ENCODE measurements around the gene RBM15. TPM values are rescaled to one million over a fixed set of nuclear protein-coding genes. Genes with fewer than 3 reads are reported as not detected.

Gene RBM15
- total RNA-seq, 2 experiments from 2014 or later: 59.1 to 60.2 TPM

- H3K9me3 Mint-ChIP-seq: no peaks in the 10 kb centered on the region
- no peaks in the 10 kb centered on the region for H3K36me3 Mint-ChIP-seq
- no peak overlapping the region for H3K4me3 Mint-ChIP-seq
- H3K27me3 Mint-ChIP-seq: no peaks in the 10 kb centered on the region
- ChIA-PET POLR2A (no interaction called here), CTCF (interaction anchor here (1.3 to 17.3 kb wide), 4 partner anchors 101 to 535 kb away, joined by 3 to 920 read pairs (median 8); partner anchors contain the start of gene KCNC4)
- no peak overlapping the region for H3K27ac Mint-ChIP-seq
- DNase-seq: no peak
- intact Hi-C loops (cut with micrococcal nuclease): no loop called here
- no peaks in the 10 kb centered on the region for H3K4me1 Mint-ChIP-seq (ENCODE audit: low read depth)
Measured at GRCh38 chr1:110309139-110309538, 30.0 kb upstream of the RBM15 start.

DNA sequence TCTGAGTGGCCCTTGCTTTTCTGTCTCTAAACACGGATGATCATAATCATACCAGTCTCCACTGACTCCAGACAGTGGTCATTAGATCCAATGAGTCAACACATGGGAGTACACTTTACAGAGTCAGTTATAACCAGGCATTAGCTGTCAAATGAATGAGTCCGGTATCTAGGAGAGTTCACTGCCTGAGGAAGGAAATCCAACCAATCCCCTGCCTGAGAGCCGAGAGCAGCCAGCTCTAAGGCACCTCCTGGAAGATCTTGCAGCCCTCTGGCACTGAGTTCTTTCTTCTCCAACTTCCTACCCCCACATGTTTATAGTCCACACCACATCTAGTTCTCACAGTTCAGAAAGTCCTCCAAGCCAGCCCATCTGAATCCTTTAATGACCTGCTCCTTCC, 29.4 kb upstream of the RBM15 start:
- Mint-ChIP-seq H3K36me3 (no peaks in the 10 kb centered on the region), H3K27me3 (no peaks in the 10 kb centered on the region), H3K9me3 (no peaks in the 10 kb centered on the region), H3K27ac (no peak overlapping the region), H3K4me3 (no peak overlapping the region), H3K4me1 (ENCODE audit: low read depth) (no peaks in the 10 kb centered on the region)
- intact Hi-C loops (cut with micrococcal nuclease): loop anchor here (5.0 to 10.0 kb wide), 2 partner anchors 47 to 155 kb away; no protein-coding TSS in a partner anchor
- no peak for DNase-seq
- CTCF ChIA-PET: interaction anchor here (1.3 to 17.3 kb wide), 5 partner anchors 101 to 535 kb away, joined by 3 to 920 read pairs (median 8); partner anchors contain the start of gene KCNC4
- POLR2A ChIA-PET: interaction anchor here (1.4 kb wide), 1 partner anchor 101 kb away, joined by 9 read pairs; no protein-coding TSS in a partner anchor

DNA sequence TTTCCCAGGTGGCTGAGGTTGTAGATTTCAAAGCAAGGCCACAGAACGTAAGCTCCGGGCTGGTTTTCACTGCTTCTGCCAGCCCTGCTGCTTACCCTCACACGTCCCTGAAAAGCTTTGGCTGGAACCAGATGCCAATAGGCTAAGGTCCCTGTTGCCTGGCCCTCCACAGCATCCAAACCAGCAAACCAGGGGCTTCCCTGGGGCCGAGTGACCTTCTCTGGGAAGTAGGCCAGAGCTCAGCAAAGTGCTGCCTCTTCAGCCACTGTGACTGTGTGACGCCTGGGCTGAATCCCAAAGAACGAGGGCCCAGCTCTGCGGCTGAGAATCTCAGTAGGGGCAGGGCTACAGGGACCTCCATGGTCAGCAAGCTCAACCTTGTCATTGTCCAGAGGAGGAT, 28.9 kb upstream of the RBM15 start:
- Mint-ChIP-seq H3K27ac (no peak overlapping the region), H3K9me3 (no peaks in the 10 kb centered on the region), H3K27me3 (no peaks in the 10 kb centered on the region), H3K36me3 (no peaks in the 10 kb centered on the region), H3K4me3 (no peak overlapping the region), H3K4me1 (ENCODE audit: low read depth) (no peaks in the 10 kb centered on the region)
- intact Hi-C loops (cut with micrococcal nuclease): loop anchor here (5.0 to 10.0 kb wide), 2 partner anchors 48 to 155 kb away; no protein-coding TSS in a partner anchor
- POLR2A ChIA-PET: interaction anchor here (0.8 to 1.4 kb wide), 2 partner anchors 99 to 102 kb away, joined by 3 to 9 read pairs; no protein-coding TSS in a partner anchor
- CTCF ChIA-PET: interaction anchor here (0.8 to 17.3 kb wide), 5 partner anchors 40 to 536 kb away, joined by 3 to 920 read pairs (median 8); partner anchors contain the start of gene KCNC4
- DNase-seq: no peak

- CTCF ChIA-PET: interaction anchor here (0.6 to 17.3 kb wide), 35 partner anchors 9 to 471 kb away, joined by 3 to 920 read pairs (median 4); partner anchors contain the start of genes KCNC4 and RBM15
Measured at GRCh38 chr1:110312188-110313121, 26.7 kb upstream of the RBM15 start.

GRCh38 chr1:110316735-110317134, 22.4 kb upstream of the RBM15 start:
- ChIA-PET POLR2A (interaction anchor here (1.5 kb wide), 1 partner anchor 110 kb away, joined by 4 read pairs; no protein-coding TSS in a partner anchor), CTCF (interaction anchor here (1.0 to 17.3 kb wide), 5 partner anchors 11 to 179 kb away, joined by 3 to 920 read pairs (median 13); partner anchors contain the start of gene KCNC4)
- Mint-ChIP-seq H3K27me3 (no peaks in the 10 kb centered on the region), H3K4me3 (no peak overlapping the region), H3K27ac (no peak overlapping the region), H3K9me3 (no peaks in the 10 kb centered on the region), H3K36me3 (no peaks in the 10 kb centered on the region), H3K4me1 (ENCODE audit: low read depth) (no peaks in the 10 kb centered on the region)
- intact Hi-C loops (cut with micrococcal nuclease): loop anchor here (10.0 kb wide), 1 partner anchor 148 kb away; no protein-coding TSS in a partner anchor
- no peak for DNase-seq

More at GRCh38 chr1:110312188-110313121, 26.7 kb upstream of the RBM15 start:
- no peaks in the 10 kb centered on the region for H3K36me3 Mint-ChIP-seq
- DNase-seq: peak; percentile 81
- no peaks in the 10 kb centered on the region for H3K9me3 Mint-ChIP-seq
- no peaks in the 10 kb centered on the region for H3K27me3 Mint-ChIP-seq
- H3K4me3 Mint-ChIP-seq: no peak overlapping the region
- H3K27ac Mint-ChIP-seq: no peak overlapping the region
- no peaks in the 10 kb centered on the region for H3K4me1 Mint-ChIP-seq (ENCODE audit: low read depth)
- POLR2A ChIA-PET: interaction anchor here (1.5 kb wide), 1 partner anchor 104 kb away, joined by 9 read pairs; no protein-coding TSS in a partner anchor
- intact Hi-C loops (cut with micrococcal nuclease): loop anchor here (1.0 to 10.0 kb wide), 4 partner anchors 50 to 152 kb away; no protein-coding TSS in a partner anchor

- intact Hi-C loops (cut with micrococcal nuclease): loop anchor here (10.0 kb wide), 1 partner anchor 147 kb away; no protein-coding TSS in a partner anchor
- Mint-ChIP-seq H3K36me3 (no peaks in the 10 kb centered on the region), H3K4me3 (no peak overlapping the region), H3K4me1 (ENCODE audit: low read depth) (no peaks in the 10 kb centered on the region), H3K9me3 (no peaks in the 10 kb centered on the region), H3K27ac (no peak overlapping the region), H3K27me3 (no peaks in the 10 kb centered on the region)
- no peak for DNase-seq
- ChIA-PET CTCF (interaction anchor here (0.6 to 17.3 kb wide), 9 partner anchors 9 to 178 kb away, joined by 3 to 920 read pairs (median 6); partner anchors contain the start of gene KCNC4), POLR2A (interaction anchor here (1.5 kb wide), 2 partner anchors 20 to 111 kb away, joined by 4 read pairs; no protein-coding TSS in a partner anchor)
Measured at GRCh38 chr1:110318046-110318445, 21.1 kb upstream of the RBM15 start.

DNA sequence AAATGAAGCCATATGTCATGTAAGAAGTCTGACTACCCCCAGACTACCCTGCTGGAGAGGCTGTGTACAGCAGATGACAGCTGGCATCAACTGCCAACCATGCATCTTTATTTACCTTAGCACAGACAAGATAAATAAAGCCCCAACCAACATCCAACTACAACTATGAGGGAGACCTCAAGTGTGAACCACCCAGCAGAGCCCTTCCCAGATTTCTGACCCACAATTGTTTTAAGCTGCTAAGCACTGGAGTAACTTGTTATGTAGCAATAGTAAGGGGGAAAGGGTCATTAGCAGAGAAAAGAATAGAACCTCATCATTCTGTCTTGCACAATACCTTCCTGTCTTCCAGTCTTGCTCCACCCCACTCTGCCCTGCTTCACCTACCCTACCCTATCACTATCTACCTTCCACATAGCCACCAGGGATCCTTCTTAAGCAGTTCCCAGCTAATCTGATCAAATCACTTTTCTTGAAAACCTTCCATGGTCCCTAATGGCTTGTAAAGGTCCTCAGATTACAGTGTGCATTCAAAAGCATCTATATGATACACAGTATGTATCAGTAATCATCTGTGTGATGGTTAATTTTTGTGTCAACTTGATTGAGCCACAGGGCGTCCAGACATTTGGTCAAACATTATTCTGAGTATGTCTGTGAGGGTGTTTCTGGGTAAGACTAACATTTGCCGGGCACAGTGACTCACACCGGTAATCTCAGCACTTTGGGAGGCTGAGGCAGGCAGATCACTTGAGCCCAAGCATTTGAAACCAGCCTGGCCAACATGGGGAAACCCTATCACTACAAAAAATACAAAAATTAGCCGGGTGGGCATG, 19.6 kb upstream of the RBM15 start:
- no peak overlapping the region for H3K4me3 Mint-ChIP-seq
- no peaks in the 10 kb centered on the region for H3K27me3 Mint-ChIP-seq
- H3K4me1 Mint-ChIP-seq (ENCODE audit: low read depth): no peaks in the 10 kb centered on the region
- POLR2A ChIA-PET: no interaction called here
- DNase-seq: no peak
- H3K36me3 Mint-ChIP-seq: no peaks in the 10 kb centered on the region
- H3K9me3 Mint-ChIP-seq: no peaks in the 10 kb centered on the region
- intact Hi-C loops (cut with micrococcal nuclease): loop anchor here (10.0 kb wide), 1 partner anchor 145 kb away; no protein-coding TSS in a partner anchor
- no peak overlapping the region for H3K27ac Mint-ChIP-seq
- CTCF ChIA-PET: interaction anchor here (1.0 to 17.3 kb wide), 5 partner anchors 111 to 176 kb away, joined by 3 to 920 read pairs (median 4); partner anchors contain the start of gene KCNC4

DNA sequence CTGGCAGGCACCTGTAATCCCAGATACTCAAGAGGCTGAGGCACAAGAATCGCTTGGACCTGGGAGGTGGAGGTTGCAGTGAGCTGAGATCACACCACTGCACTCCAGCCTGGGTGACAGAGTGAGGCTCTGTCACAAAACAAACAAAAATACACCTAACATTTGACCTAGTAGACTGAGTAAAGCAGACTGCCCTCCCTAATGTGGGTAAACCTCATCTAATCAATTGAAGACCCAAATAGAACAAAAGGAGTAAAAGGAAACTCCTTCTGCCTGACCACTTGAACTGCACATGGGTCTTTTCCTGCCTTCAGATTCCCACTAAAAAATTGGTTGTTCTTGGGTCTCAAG, 19.0 kb upstream of the RBM15 start:
- no peak overlapping the region for H3K4me3 Mint-ChIP-seq
- DNase-seq: no peak
- CTCF ChIA-PET: interaction anchor here (3.0 kb wide), 1 partner anchor 176 kb away, joined by 17 read pairs; no protein-coding TSS in a partner anchor
- no peaks in the 10 kb centered on the region for H3K36me3 Mint-ChIP-seq
- POLR2A ChIA-PET: no interaction called here
- no peak overlapping the region for H3K27ac Mint-ChIP-seq
- H3K27me3 Mint-ChIP-seq: no peaks in the 10 kb centered on the region
- H3K4me1 Mint-ChIP-seq (ENCODE audit: low read depth): no peaks in the 10 kb centered on the region
- intact Hi-C loops (cut with micrococcal nuclease): no loop called here
- H3K9me3 Mint-ChIP-seq: no peaks in the 10 kb centered on the region

DNA sequence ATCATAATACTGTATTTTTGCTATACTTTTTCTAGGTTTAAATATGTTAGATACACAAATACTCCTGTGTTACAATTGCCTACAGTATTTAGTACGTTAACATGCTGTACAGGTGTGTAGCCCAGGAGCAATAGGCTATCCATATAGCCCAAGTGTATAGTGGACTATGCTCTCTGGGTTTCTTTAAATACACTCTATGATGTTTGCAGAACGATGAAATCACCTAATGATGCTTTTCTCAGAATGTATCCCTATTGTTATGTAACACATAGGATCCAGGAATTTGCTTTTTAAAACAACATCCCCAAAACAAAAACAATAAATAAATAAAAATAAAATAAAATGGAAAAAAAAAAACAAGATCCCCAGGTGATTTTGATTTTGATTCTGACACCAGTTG, 18.1 kb upstream of the RBM15 start:
- intact Hi-C loops (cut with micrococcal nuclease): no loop called here
- CTCF ChIA-PET: interaction anchor here (1.1 kb wide), 1 partner anchor 114 kb away, joined by 3 read pairs; no protein-coding TSS in a partner anchor
- no peak for DNase-seq
- no peaks in the 10 kb centered on the region for H3K9me3 Mint-ChIP-seq
- no peaks in the 10 kb centered on the region for H3K4me1 Mint-ChIP-seq (ENCODE audit: low read depth)
- H3K4me3 Mint-ChIP-seq: no peak overlapping the region
- no peaks in the 10 kb centered on the region for H3K36me3 Mint-ChIP-seq
- H3K27me3 Mint-ChIP-seq: no peaks in the 10 kb centered on the region
- H3K27ac Mint-ChIP-seq: no peak overlapping the region
- POLR2A ChIA-PET: no interaction called here

DNA sequence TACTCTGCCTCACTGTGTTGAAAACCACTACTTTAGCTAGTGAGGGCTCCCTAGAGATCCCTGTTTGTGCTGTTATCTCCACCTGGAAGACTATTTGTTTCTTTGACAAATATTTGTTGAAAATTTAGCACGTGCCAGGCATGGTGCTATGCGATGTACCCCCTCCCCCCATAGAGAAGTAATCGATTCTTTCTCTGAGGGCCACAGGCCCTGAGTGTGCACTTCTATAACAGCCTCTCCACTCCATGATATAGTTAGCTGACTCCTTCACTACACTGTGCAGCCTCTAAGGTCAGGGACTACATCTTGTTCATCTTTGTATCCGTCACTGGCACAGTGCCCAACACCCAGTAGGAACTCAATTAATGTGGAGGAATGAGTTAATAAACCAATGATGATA, 17.3 kb upstream of the RBM15 start:
- H3K27ac Mint-ChIP-seq: no peak overlapping the region
- H3K4me1 Mint-ChIP-seq (ENCODE audit: low read depth): no peaks in the 10 kb centered on the region
- intact Hi-C loops (cut with micrococcal nuclease): no loop called here
- H3K27me3 Mint-ChIP-seq: no peaks in the 10 kb centered on the region
- no peaks in the 10 kb centered on the region for H3K9me3 Mint-ChIP-seq
- DNase-seq: no peak
- ChIA-PET CTCF (interaction anchor here (1.4 kb wide), 1 partner anchor 114 kb away, joined by 4 read pairs; no protein-coding TSS in a partner anchor), POLR2A (no interaction called here)
- H3K36me3 Mint-ChIP-seq: no peaks in the 10 kb centered on the region
- no peak overlapping the region for H3K4me3 Mint-ChIP-seq

GRCh38 chr1:110324667-110325066, 14.5 kb upstream of the RBM15 start:
- Mint-ChIP-seq H3K4me1 (ENCODE audit: low read depth) (no peaks in the 10 kb centered on the region), H3K4me3 (no peak overlapping the region), H3K27me3 (no peaks in the 10 kb centered on the region), H3K9me3 (no peaks in the 10 kb centered on the region), H3K36me3 (no peaks in the 10 kb centered on the region), H3K27ac (no peak overlapping the region)
- DNase-seq: no peak
- intact Hi-C loops (cut with micrococcal nuclease): no loop called here
- ChIA-PET CTCF (interaction anchor here (1.0 to 1.3 kb wide), 3 partner anchors 9 to 12 kb away, joined by 3 to 4 read pairs (median 3); no protein-coding TSS in a partner anchor), POLR2A (no interaction called here)

All from activated CD4-positive, alpha-beta memory T cell treated with anti-CD3 and anti-CD28 coated beads for 36 hours (primary cell).